WTC11 (cell line): ENCODE measurements around the gene WDR27. TPM values are rescaled to one million over a fixed set of nuclear protein-coding genes. Genes with fewer than 3 reads are reported as not detected.

Experiments
- ATAC-seq: fragments of 200-7000 bp; cut with Tn5 transposase; 2 replicates; pipeline ENCODE4 v1.10.0; 2021; ENCODE audit warnings: mild to moderate bottlenecking, moderate library complexity
- CTCF ChIA-PET: fragments of 300-600 bp; sonication (Branson Sonifier 250); formaldehyde crosslinking; loops from one replicate; lab custom pipeline; 2021; ENCODE audit warnings: antibody characterized with exemption; lab: Charles Lee
- POLR2A ChIA-PET: fragments of 350-600 bp; sonication (Branson Sonifier 250); formaldehyde crosslinking; loops from one replicate; lab custom pipeline; 2021; ENCODE audit warnings: antibody characterized with exemption; lab: Charles Lee
- DNase-seq: peaks from one replicate; pipeline ENCODE4 v3.0.0; 2021; ENCODE audit warnings: low spot score
- H3K27ac Mint-ChIP-seq: 2 replicates; pipeline ENCODE4 v1.8.0; 2021; ENCODE audit warnings: mixed read lengths
- H3K27me3 Mint-ChIP-seq: 2 replicates; pipeline ENCODE4 v1.8.0; 2021; ENCODE audit warnings: low read depth, mild to moderate bottlenecking, moderate library complexity, mixed read lengths
- H3K36me3 Mint-ChIP-seq: 2 replicates; pipeline ENCODE4 v1.8.0; 2021; ENCODE audit warnings: mixed read lengths
- H3K4me1 Mint-ChIP-seq: 2 replicates; pipeline ENCODE4 v1.8.0; 2022; ENCODE audit warnings: mixed read lengths
- H3K4me3 Mint-ChIP-seq: 2 replicates; pipeline ENCODE4 v1.8.0; 2021; ENCODE audit warnings: mild to moderate bottlenecking, moderate library complexity, mixed read lengths
- H3K9me3 Mint-ChIP-seq: 2 replicates; pipeline ENCODE4 v1.8.0; 2021; ENCODE audit warnings: mixed read lengths
- ATF2 ChIP-seq: sonication (generic); formaldehyde crosslinking; IDR thresholded peaks from 2 replicates; pipeline ENCODE4 v1.8.1; 2022; ENCODE audit warnings: low read depth, missing genetic modification reagents, borderline replicate concordance
- ATF3 ChIP-seq: sonication (generic); formaldehyde crosslinking; conservative IDR thresholded peaks from 2 replicates; pipeline ENCODE4 v1.8.1; 2022; ENCODE audit warnings: mild to moderate bottlenecking, missing genetic modification reagents
- ATF6 ChIP-seq: sonication (generic); formaldehyde crosslinking; IDR thresholded peaks from 2 replicates; pipeline ENCODE4 v1.8.1; 2023; ENCODE audit warnings: mild to moderate bottlenecking, missing genetic modification reagents
- EMX1 ChIP-seq: fragments of 250-450 bp; sonication (Bioruptor Pico); IDR thresholded peaks from 2 replicates; pipeline ENCODE4 v1.8.0; 2021; ENCODE audit warnings: mild to moderate bottlenecking
- ESRRA ChIP-seq: sonication (generic); formaldehyde crosslinking; IDR thresholded peaks from 2 replicates; pipeline ENCODE4 v1.8.1; 2022; ENCODE audit warnings: mild to moderate bottlenecking, missing genetic modification reagents, borderline replicate concordance
- ETV6 ChIP-seq: sonication (generic); formaldehyde crosslinking; IDR thresholded peaks from 2 replicates; pipeline ENCODE4 v1.8.1; 2022; ENCODE audit warnings: mild to moderate bottlenecking, missing genetic modification reagents
- FOXK1 ChIP-seq: sonication (generic); formaldehyde crosslinking; IDR thresholded peaks from 2 replicates; pipeline ENCODE4 v1.8.0; 2022; ENCODE audit warnings: mild to moderate bottlenecking, moderate library complexity, missing genetic modification reagents
- FOXP1 ChIP-seq: sonication (generic); formaldehyde crosslinking; IDR thresholded peaks from 2 replicates; pipeline ENCODE4 v1.8.0; 2022; ENCODE audit warnings: missing genetic modification reagents, mild to moderate bottlenecking, moderate library complexity, borderline replicate concordance
- IRF2 ChIP-seq: sonication (generic); formaldehyde crosslinking; IDR thresholded peaks from 2 replicates; pipeline ENCODE4 v1.8.0; 2022; ENCODE audit warnings: low read depth, missing genetic modification reagents, borderline replicate concordance
- NR2C2 ChIP-seq: sonication (generic); formaldehyde crosslinking; IDR thresholded peaks from 2 replicates; pipeline ENCODE4 v1.8.0; 2022; ENCODE audit warnings: mild to moderate bottlenecking, missing genetic modification reagents
- OVOL2 ChIP-seq: fragments of 250-450 bp; sonication (Bioruptor Pico); IDR thresholded peaks from 2 replicates; pipeline ENCODE4 v1.9.0; 2021; ENCODE audit warnings: mild to moderate bottlenecking, borderline replicate concordance
- PRDM15 ChIP-seq: sonication (generic); formaldehyde crosslinking; IDR thresholded peaks from 2 replicates; pipeline ENCODE4 v1.8.0; 2022; ENCODE audit warnings: missing genetic modification reagents
- RELA ChIP-seq: sonication (generic); formaldehyde crosslinking; IDR thresholded peaks from 2 replicates; pipeline ENCODE4 v1.8.1; 2022; ENCODE audit warnings: missing genetic modification reagents, mild to moderate bottlenecking, borderline replicate concordance
- ZNF121 ChIP-seq: sonication (generic); formaldehyde crosslinking; IDR thresholded peaks from 2 replicates; pipeline ENCODE4 v1.8.0; 2023; ENCODE audit warnings: missing genetic modification reagents
- ZNF219 ChIP-seq: sonication (generic); formaldehyde crosslinking; IDR thresholded peaks from 2 replicates; pipeline ENCODE4 v1.8.0; 2023; ENCODE audit warnings: missing genetic modification reagents, mild to moderate bottlenecking, borderline replicate concordance
- ZNF416 ChIP-seq: fragments of 250-450 bp; sonication (Bioruptor Pico); IDR thresholded peaks from 2 replicates; pipeline ENCODE4 v1.9.0; 2021; ENCODE audit warnings: mild to moderate bottlenecking, inconsistent platforms
- total RNA-seq: library from RNA; stranded (reverse); gene quantifications from 3 replicates; pipeline ENCODE4 v1.2.3, GENCODE V29; 2021
- TF ChIP-seq, protein P1 (sequence below): fragments of 250-450 bp; sonication (Bioruptor Pico); IDR thresholded peaks from 2 replicates; pipeline ENCODE4 v1.9.0; 2021; ENCODE audit warnings: mild to moderate bottlenecking
- TF ChIP-seq, protein P2 (sequence below): sonication (generic); formaldehyde crosslinking; IDR thresholded peaks from 2 replicates; pipeline ENCODE4 v1.8.0; 2023; ENCODE audit warnings: missing genetic modification reagents, mild to moderate bottlenecking, borderline replicate concordance
- TF ChIP-seq, protein P3 (sequence below): fragments of 250-450 bp; sonication (Bioruptor Pico); IDR thresholded peaks from 2 replicates; pipeline ENCODE4 v1.9.0; 2021; ENCODE audit warnings: mild to moderate bottlenecking

The WDR27 gene
- total RNA-seq, 1 experiment from 2014 or later, result 126 TPM

- TF ChIP-seq ESRRA (CRISPR knock-in tag) (no peak), ZNF416 (CRISPR knock-in tag) (no peak), EMX1 (no peak), ATF2 (CRISPR knock-in tag) (no peak), ETV6 (CRISPR knock-in tag) (no peak)
- ChIA-PET CTCF (no interaction called here), POLR2A (no interaction called here)
Observed at GRCh38 chr6:169685860-169686259, 16.0 kb downstream of the WDR27 start.

DNA sequence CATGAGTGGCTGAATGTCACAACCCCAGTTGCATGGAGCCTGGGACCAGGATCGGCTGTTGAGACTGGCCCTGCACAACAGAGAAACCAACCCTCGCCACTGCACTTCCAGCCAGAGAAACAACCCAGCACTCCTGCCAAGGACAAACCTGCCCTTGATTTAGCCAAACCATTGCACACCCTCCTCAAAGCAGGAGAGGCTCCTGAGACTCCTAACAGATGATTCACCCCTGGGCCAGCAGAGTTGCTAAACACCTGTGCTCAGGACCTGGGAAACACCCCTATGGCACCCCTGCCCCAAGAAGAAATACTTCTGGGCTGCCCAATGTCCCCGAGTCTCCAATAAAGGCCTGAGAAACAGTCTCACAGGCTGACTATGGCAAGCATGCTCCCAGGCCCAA, 17.8 kb downstream of the WDR27 start:
- DNase-seq (no peak), ATAC-seq (no peak)
- no peak overlapping the region for H3K4me3 Mint-ChIP-seq
- no peak for TF ChIP-seq ZNF121 (CRISPR knock-in tag)
- no peak for TF ChIP-seq IRF2 (CRISPR knock-in tag)
- no peak for TF ChIP-seq ATF6 (CRISPR knock-in tag)
- TF ChIP-seq, protein P1, sequence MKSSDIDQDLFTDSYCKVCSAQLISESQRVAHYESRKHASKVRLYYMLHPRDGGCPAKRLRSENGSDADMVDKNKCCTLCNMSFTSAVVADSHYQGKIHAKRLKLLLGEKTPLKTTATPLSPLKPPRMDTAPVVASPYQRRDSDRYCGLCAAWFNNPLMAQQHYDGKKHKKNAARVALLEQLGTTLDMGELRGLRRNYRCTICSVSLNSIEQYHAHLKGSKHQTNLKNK (CRISPR knock-in tag), result no peak
- no peak for TF ChIP-seq NR2C2 (CRISPR knock-in tag)
- no peak for TF ChIP-seq FOXP1 (CRISPR knock-in tag)
- TF ChIP-seq PRDM15 (CRISPR knock-in tag), result no peak
- no peak for TF ChIP-seq ATF3
- no peak for TF ChIP-seq OVOL2 (CRISPR knock-in tag)
- TF ChIP-seq, protein P2, sequence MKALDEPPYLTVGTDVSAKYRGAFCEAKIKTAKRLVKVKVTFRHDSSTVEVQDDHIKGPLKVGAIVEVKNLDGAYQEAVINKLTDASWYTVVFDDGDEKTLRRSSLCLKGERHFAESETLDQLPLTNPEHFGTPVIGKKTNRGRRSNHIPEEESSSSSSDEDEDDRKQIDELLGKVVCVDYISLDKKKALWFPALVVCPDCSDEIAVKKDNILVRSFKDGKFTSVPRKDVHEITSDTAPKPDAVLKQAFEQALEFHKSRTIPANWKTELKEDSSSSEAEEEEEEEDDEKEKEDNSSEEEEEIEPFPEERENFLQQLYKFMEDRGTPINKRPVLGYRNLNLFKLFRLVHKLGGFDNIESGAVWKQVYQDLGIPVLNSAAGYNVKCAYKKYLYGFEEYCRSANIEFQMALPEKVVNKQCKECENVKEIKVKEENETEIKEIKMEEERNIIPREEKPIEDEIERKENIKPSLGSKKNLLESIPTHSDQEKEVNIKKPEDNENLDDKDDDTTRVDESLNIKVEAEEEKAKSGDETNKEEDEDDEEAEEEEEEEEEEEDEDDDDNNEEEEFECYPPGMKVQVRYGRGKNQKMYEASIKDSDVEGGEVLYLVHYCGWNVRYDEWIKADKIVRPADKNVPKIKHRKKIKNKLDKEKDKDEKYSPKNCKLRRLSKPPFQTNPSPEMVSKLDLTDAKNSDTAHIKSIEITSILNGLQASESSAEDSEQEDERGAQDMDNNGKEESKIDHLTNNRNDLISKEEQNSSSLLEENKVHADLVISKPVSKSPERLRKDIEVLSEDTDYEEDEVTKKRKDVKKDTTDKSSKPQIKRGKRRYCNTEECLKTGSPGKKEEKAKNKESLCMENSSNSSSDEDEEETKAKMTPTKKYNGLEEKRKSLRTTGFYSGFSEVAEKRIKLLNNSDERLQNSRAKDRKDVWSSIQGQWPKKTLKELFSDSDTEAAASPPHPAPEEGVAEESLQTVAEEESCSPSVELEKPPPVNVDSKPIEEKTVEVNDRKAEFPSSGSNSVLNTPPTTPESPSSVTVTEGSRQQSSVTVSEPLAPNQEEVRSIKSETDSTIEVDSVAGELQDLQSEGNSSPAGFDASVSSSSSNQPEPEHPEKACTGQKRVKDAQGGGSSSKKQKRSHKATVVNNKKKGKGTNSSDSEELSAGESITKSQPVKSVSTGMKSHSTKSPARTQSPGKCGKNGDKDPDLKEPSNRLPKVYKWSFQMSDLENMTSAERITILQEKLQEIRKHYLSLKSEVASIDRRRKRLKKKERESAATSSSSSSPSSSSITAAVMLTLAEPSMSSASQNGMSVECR (CRISPR knock-in tag), result no peak
- TF ChIP-seq FOXK1 (CRISPR knock-in tag), result no peak
- TF ChIP-seq, protein P3, sequence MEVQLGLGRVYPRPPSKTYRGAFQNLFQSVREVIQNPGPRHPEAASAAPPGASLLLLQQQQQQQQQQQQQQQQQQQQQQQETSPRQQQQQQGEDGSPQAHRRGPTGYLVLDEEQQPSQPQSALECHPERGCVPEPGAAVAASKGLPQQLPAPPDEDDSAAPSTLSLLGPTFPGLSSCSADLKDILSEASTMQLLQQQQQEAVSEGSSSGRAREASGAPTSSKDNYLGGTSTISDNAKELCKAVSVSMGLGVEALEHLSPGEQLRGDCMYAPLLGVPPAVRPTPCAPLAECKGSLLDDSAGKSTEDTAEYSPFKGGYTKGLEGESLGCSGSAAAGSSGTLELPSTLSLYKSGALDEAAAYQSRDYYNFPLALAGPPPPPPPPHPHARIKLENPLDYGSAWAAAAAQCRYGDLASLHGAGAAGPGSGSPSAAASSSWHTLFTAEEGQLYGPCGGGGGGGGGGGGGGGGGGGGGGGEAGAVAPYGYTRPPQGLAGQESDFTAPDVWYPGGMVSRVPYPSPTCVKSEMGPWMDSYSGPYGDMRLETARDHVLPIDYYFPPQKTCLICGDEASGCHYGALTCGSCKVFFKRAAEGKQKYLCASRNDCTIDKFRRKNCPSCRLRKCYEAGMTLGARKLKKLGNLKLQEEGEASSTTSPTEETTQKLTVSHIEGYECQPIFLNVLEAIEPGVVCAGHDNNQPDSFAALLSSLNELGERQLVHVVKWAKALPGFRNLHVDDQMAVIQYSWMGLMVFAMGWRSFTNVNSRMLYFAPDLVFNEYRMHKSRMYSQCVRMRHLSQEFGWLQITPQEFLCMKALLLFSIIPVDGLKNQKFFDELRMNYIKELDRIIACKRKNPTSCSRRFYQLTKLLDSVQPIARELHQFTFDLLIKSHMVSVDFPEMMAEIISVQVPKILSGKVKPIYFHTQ (CRISPR knock-in tag), result no peak
- no peak for TF ChIP-seq RELA
- TF ChIP-seq ZNF219 (CRISPR knock-in tag), result no peak
- no peaks in the 10 kb centered on the region for H3K4me1 Mint-ChIP-seq
- H3K9me3 Mint-ChIP-seq, result peaks cover 35% of the 10 kb centered on the region
- peaks cover 79% of the 10 kb centered on the region for H3K36me3 Mint-ChIP-seq
- POLR2A ChIA-PET, result no interaction called here
- H3K27me3 Mint-ChIP-seq, result no peaks in the 10 kb centered on the region
- CTCF ChIA-PET, result no interaction called here
- H3K27ac Mint-ChIP-seq, result no peak overlapping the region

More at GRCh38 chr6:169685860-169686259, 16.0 kb downstream of the WDR27 start:
- Mint-ChIP-seq H3K27me3 (no peaks in the 10 kb centered on the region), H3K4me3 (no peak overlapping the region), H3K4me1 (peaks cover 5% of the 10 kb centered on the region), H3K27ac (no peak overlapping the region), H3K36me3 (peaks cover 80% of the 10 kb centered on the region), H3K9me3 (peaks cover 40% of the 10 kb centered on the region)
- DNase-seq, result no peak
- no peak for ATAC-seq
